ENCODE data around the gene ZNF415. TPM values are rescaled to one million over a fixed set of nuclear protein-coding genes. Genes with fewer than 3 reads are reported as not detected.

ZNF415 gene
- total RNA-seq, 1 donor from 2014 or later = 13.8 TPM

DNA sequence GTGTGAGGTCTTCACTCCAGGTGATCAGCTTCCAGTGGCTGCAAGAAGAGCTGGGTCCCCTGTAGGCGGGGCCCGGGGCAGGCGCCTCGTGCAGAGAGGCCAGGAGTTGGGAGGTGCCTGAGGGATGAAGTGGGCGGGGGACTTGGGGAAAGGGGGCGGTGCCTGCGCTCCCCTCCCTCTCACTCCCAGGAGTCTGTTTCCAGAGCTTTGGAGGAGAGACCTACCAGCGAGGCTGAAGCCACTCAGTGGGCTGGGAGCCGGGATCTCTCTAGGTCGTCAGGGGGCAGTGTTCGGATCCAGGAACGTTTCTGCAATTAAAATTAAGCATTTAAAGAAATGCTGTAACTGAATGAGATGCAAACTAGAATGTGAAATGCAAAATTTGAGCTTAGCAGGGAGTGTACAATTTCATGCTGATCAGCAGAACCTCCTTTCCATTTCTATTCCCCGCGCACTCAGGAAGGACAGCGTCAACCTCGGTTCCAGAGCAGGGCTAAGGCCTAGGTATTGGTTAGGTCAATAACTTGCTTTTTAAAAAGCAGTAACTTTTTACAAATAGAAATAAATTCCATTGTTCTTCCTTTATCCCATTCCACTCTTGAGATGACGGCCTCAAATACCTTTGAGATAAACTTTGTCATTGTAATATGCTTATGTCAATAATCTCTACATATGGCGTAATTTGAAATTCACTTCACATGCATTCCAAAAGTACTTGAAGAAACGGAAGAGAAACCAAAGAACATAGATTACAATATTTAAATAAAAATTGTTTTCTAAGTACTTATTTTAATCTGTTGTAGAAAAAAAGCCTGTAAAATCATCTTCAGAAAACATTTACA lies 41.1 kb downstream of the ZNF415 start:
- Mint-ChIP-seq H3K4me1 (peaks cover 7% of the 10 kb centered on the region), H3K36me3 (peaks cover 36% of the 10 kb centered on the region), H3K27me3 (ENCODE audit: low read depth) (no peaks in the 10 kb centered on the region), H3K27ac (no peak overlapping the region), H3K4me3 (no peak overlapping the region), H3K9me3 (no peaks in the 10 kb centered on the region)
- TF ChIP-seq, protein P1, sequence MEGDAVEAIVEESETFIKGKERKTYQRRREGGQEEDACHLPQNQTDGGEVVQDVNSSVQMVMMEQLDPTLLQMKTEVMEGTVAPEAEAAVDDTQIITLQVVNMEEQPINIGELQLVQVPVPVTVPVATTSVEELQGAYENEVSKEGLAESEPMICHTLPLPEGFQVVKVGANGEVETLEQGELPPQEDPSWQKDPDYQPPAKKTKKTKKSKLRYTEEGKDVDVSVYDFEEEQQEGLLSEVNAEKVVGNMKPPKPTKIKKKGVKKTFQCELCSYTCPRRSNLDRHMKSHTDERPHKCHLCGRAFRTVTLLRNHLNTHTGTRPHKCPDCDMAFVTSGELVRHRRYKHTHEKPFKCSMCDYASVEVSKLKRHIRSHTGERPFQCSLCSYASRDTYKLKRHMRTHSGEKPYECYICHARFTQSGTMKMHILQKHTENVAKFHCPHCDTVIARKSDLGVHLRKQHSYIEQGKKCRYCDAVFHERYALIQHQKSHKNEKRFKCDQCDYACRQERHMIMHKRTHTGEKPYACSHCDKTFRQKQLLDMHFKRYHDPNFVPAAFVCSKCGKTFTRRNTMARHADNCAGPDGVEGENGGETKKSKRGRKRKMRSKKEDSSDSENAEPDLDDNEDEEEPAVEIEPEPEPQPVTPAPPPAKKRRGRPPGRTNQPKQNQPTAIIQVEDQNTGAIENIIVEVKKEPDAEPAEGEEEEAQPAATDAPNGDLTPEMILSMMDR (IDR thresholded peaks at IDR 0.05; ENCODE audit: unreplicated experiment) = no peak
- DNase-seq (ENCODE audit: low spot score in 2 of 2, unreplicated experiment in 2 of 2) = no peak

DNA sequence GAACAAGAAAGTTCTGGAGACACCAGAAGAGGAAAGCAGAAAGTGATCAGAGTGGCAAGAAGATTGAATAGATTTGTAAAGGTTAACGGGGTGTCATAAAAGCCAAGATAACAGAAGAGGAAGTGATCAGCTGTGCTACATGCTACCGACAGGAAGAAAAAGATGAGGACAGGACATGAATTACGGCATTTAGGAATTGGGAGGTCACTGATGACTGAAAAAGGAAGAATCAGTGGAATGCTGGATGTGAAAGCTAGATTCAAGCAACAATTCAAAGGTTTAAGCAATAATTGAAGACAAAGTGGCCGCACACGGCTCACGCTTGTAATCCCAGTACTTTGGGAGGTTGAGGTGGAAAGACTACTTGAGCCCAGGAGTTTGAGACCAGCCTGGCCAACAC lies 44.6 kb downstream of the ZNF415 start:
- TF ChIP-seq, protein P1 (IDR thresholded peaks at IDR 0.05; ENCODE audit: unreplicated experiment) = no peak
- Mint-ChIP-seq H3K9me3 (peaks cover 2% of the 10 kb centered on the region), H3K4me1 (peaks cover 2% of the 10 kb centered on the region), H3K27ac (no peak overlapping the region), H3K36me3 (peaks cover 50% of the 10 kb centered on the region), H3K27me3 (ENCODE audit: low read depth) (no peaks in the 10 kb centered on the region), H3K4me3 (no peak overlapping the region)
- DNase-seq (ENCODE audit: low spot score in 2 of 2, unreplicated experiment in 2 of 2) = no peak

DNA sequence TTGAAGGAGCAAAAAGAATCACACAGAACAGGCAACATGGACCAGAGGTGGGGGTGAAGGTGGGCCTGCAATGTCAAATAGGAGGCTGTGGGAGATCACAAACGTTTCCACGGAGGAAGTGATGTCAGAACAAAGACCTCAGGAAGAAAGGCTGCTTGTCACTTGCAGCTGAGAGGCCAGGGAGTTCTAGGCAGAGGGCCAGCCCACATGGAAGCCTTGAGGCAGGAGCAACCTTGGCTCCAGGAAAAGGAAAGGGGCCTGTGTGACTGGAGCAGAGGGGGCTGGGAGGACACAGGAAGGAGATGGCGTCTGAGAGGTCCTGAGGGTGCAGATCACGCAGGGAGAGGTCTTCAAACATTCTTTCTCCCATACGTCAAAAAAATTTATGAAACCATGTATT lies 45.8 kb downstream of the ZNF415 start:
- TF ChIP-seq, protein P1 (IDR thresholded peaks at IDR 0.05; ENCODE audit: unreplicated experiment) = no peak
- peaks cover 59% of the 10 kb centered on the region for H3K36me3 Mint-ChIP-seq
- no peaks in the 10 kb centered on the region for H3K27me3 Mint-ChIP-seq (ENCODE audit: low read depth)
- peaks cover 2% of the 10 kb centered on the region for H3K4me1 Mint-ChIP-seq
- peaks cover 5% of the 10 kb centered on the region for H3K9me3 Mint-ChIP-seq
- peak overlapping the region; percentile 51 for H3K27ac Mint-ChIP-seq
- DNase-seq (ENCODE audit: low spot score in 2 of 2, unreplicated experiment in 2 of 2) = no peak
- H3K4me3 Mint-ChIP-seq = no peak overlapping the region

DNA sequence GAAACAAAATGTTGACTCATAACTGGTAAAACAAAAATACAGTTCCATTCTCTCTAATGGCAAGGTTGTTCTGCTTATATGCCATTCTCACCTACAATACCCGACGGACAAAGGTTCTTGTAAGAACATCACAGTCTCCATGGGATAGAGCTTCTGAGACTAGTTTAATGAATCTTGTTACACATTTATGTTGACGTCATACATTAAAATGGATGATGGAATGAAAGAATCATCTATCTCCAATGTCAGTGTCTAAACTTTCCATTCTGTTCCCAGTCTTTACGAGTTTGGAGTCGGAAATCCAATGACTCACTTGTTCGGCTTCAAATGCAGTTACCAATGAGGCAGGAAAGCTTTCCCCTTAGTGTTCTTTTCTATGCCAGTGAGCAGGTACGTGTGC lies 47.2 kb downstream of the ZNF415 start:
- no peak for DNase-seq (ENCODE audit: low spot score in 2 of 2, unreplicated experiment in 2 of 2)
- Mint-ChIP-seq H3K27me3 (ENCODE audit: low read depth) (no peaks in the 10 kb centered on the region), H3K27ac (no peak overlapping the region), H3K9me3 (peaks cover 19% of the 10 kb centered on the region), H3K4me3 (no peak overlapping the region), H3K36me3 (peaks cover 66% of the 10 kb centered on the region), H3K4me1 (peaks cover 2% of the 10 kb centered on the region)
- TF ChIP-seq, protein P1 (IDR thresholded peaks at IDR 0.05; ENCODE audit: unreplicated experiment) = no peak

DNA sequence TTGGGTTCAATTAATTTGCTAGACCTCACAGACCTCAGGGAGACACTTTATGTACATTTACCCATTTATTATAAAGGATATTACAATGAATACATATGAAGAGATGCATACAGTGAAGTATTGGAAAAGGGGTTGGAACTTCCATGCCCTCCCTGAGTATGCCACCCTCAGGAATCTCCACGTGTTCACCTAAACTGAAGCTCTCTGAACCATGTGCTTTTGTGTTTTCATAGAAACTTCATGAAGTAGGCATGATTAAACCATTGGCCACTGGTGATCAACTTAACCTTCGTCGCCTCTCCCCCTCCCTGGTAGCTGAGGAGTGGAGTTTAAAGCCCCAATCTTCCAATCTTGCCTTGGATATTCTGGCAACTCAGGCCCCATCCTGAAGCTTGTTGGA lies 49.8 kb downstream of the ZNF415 start:
- Mint-ChIP-seq H3K27ac (no peak overlapping the region), H3K27me3 (ENCODE audit: low read depth) (no peaks in the 10 kb centered on the region), H3K4me3 (no peak overlapping the region), H3K9me3 (peaks cover 21% of the 10 kb centered on the region), H3K36me3 (peaks cover 64% of the 10 kb centered on the region), H3K4me1 (peaks cover 2% of the 10 kb centered on the region)
- TF ChIP-seq, protein P1 (IDR thresholded peaks at IDR 0.05; ENCODE audit: unreplicated experiment) = no peak
- DNase-seq (ENCODE audit: low spot score in 2 of 2, unreplicated experiment in 2 of 2) = no peak
